Keratinocyte (primary cell): ENCODE measurements around the gene TLL1. TPM values are rescaled to one million over a fixed set of nuclear protein-coding genes. Genes with fewer than 3 reads are reported as not detected.
A peak's percentile ranks its signal among the peaks of the same experiment; 100 is the strongest.

Experiments
- DNase-seq: peaks from one replicate; pipeline ENCODE4 v3.0.0-alpha.2; 2011; ENCODE audit warnings: low read depth, missing footprints, low spot score
- FAIRE-seq: peaks from 2 replicates; lab custom pipeline; 2011; peaks lifted over from hg19 to GRCh38; lab: Jason Lieb, UNC
- H2AFZ ChIP-seq: 2 replicates; pipeline ENCODE4 v1.6.0; 2012; ENCODE audit warnings: low read length, control low read depth, inconsistent platforms; ENCODE audit not compliant: control insufficient read depth
- H3K27ac ChIP-seq: 2 replicates; pipeline ENCODE4 v1.5.1; 2011; ENCODE audit warnings: low read length; ENCODE audit not compliant: control insufficient read depth, insufficient read depth
- H3K27me3 ChIP-seq: 3 replicates; pipeline ENCODE4 v1.6.0; 2011; ENCODE audit warnings: low read length; ENCODE audit not compliant: control insufficient read depth, insufficient read depth; ENCODE audit errors: extremely low read depth
- H3K36me3 ChIP-seq, 2 experiments: 2 replicates in 1 of 2; 3 replicates in 1 of 2; pipeline ENCODE4 v1.5.1; 2011; ENCODE audit warnings: low read length in 2 of 2, mild to moderate bottlenecking in 1 of 2; ENCODE audit not compliant: control insufficient read depth in 2 of 2, insufficient read depth in 2 of 2; ENCODE audit errors: extremely low read depth in 1 of 2
- H3K4me1 ChIP-seq: 3 replicates; pipeline ENCODE4 v1.5.1; 2011; ENCODE audit warnings: low read length; ENCODE audit not compliant: control insufficient read depth, insufficient read depth; ENCODE audit errors: extremely low read depth
- H3K4me2 ChIP-seq: 3 replicates; pipeline ENCODE4 v1.6.0; 2011; ENCODE audit warnings: low read depth, low read length; ENCODE audit not compliant: control insufficient read depth, insufficient read depth; ENCODE audit errors: extremely low read depth
- H3K4me3 ChIP-seq, 3 experiments: fragments of 200-600 bp in 1 of 3; sonication (generic) in 1 of 3; 2 replicates in 2 of 3; 3 replicates in 1 of 3; pipeline ENCODE4 v1.5.1; 2011 to 2016; ENCODE audit warnings: low read length in 3 of 3, mild to moderate bottlenecking in 3 of 3, control low read depth in 2 of 3, inconsistent platforms in 1 of 3, low read depth in 1 of 3, mixed read lengths in 1 of 3, mixed run types in 1 of 3, moderate library complexity in 1 of 3; ENCODE audit not compliant: control insufficient read depth in 2 of 3, insufficient read depth in 2 of 3; ENCODE audit errors: extremely low read depth in 1 of 3
- H3K79me2 ChIP-seq: 2 replicates; pipeline ENCODE4 v1.6.0; 2012; ENCODE audit warnings: low read length; ENCODE audit not compliant: control insufficient read depth, insufficient read depth
- H3K9ac ChIP-seq: 3 replicates; pipeline ENCODE4 v1.6.0; 2011; ENCODE audit warnings: low read length; ENCODE audit not compliant: control insufficient read depth, insufficient read depth; ENCODE audit errors: extremely low read depth
- H3K9me1 ChIP-seq: 3 replicates; pipeline ENCODE4 v1.6.0; 2011; ENCODE audit warnings: low read length; ENCODE audit not compliant: control insufficient read depth, insufficient read depth; ENCODE audit errors: extremely low read depth
- H3K9me3 ChIP-seq: 2 replicates; pipeline ENCODE4 v1.5.1; 2012; ENCODE audit warnings: low read depth, low read length; ENCODE audit not compliant: control insufficient read depth
- H4K20me1 ChIP-seq: 3 replicates; pipeline ENCODE4 v1.6.0; 2011; ENCODE audit warnings: low read length; ENCODE audit not compliant: control insufficient read depth, insufficient read depth; ENCODE audit errors: extremely low read depth
- EZH2 ChIP-seq: IDR thresholded peaks from one replicate; pipeline ENCODE4 v1.6.1; 2012; ENCODE audit warnings: inconsistent platforms, mild to moderate bottlenecking, low read length, moderate library complexity
- dilution Hi-C: fragments of 300-500 bp; cut with MboI; formaldehyde crosslinking; loops from one replicate; pipeline ENCODE4 v1.7.0; 2020; ENCODE audit warnings: low sequenced_read_pairs; ENCODE audit not compliant: extremely low pct_ligation_motif_present
- polyA plus RNA-seq, 5 experiments: library from polyadenylated mRNA; depleted of rRNA in 3 of 5; stranded (reverse) in 3 of 5; stranded (forward) in 1 of 5; unstranded in 1 of 5; fragments of >200 nt; gene quantifications; 1 replicate in 1 of 5; 2 replicates in 3 of 5; 3 replicates in 1 of 5; pipeline versions ENCODE4 v1.2.1 to v1.2.3, GENCODE V29; 2011 to 2012; ENCODE audit warnings: missing spikeins in 2 of 5, low read depth in 1 of 5, low replicate concordance in 1 of 5
- TF ChIP-seq, protein P1 (sequence below), 3 experiments: IDR thresholded peaks in 1 of 3; conservative IDR thresholded peaks in 1 of 3; optimal IDR thresholded peaks in 1 of 3; 2 replicates in 2 of 3; 3 replicates in 1 of 3; pipeline versions ENCODE3 to v1.5.1; 2011; ENCODE audit warnings: low read length in 3 of 3, mild to moderate bottlenecking in 3 of 3, moderate library complexity in 2 of 3, control low read depth in 1 of 3, inconsistent platforms in 1 of 3; ENCODE audit not compliant: insufficient read depth in 2 of 3; ENCODE audit errors: extremely low read depth in 1 of 3

The TLL1 gene
- polyA plus RNA-seq, 1 donor (not counting 4 experiments of a cell fraction or from before 2014, with no cell fraction given) = 1.5 TPM

DNA sequence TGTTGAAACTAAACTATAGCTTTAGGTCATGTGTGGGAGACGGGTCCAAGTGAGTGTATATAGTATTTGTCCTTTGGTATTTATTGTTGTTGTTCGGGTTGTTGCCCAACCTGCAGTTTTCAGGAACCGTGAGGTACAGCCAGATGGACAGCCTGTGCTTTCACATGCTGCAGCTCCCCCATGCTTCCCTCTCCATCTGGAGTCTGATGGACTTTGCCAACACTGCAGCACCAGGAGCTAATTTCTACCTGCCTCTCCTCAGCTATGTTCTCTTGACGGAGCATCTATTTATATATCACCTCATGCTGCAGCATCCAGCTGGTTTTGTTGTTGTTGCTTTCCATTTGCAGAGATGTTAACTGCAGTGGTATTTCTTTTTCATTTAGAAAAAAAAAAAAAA is 80.1 kb downstream of the TLL1 start:
- Histone ChIP-seq H3K36me3 (no peaks in the 10 kb centered on the region), H3K4me2 (no peak overlapping the region), H2AFZ (no peak overlapping the region), H3K9me3 (no peaks in the 10 kb centered on the region), H4K20me1 (no peaks in the 10 kb centered on the region), H3K9ac (no peak overlapping the region), H3K9me1 (no peaks in the 10 kb centered on the region), H3K4me3 (no peak overlapping the region), H3K27ac (no peak overlapping the region), H3K4me1 (no peaks in the 10 kb centered on the region), H3K79me2 (no peaks in the 10 kb centered on the region), H3K27me3 (no peaks in the 10 kb centered on the region)
- TF ChIP-seq EZH2 = no peak
- TF ChIP-seq, protein P1, sequence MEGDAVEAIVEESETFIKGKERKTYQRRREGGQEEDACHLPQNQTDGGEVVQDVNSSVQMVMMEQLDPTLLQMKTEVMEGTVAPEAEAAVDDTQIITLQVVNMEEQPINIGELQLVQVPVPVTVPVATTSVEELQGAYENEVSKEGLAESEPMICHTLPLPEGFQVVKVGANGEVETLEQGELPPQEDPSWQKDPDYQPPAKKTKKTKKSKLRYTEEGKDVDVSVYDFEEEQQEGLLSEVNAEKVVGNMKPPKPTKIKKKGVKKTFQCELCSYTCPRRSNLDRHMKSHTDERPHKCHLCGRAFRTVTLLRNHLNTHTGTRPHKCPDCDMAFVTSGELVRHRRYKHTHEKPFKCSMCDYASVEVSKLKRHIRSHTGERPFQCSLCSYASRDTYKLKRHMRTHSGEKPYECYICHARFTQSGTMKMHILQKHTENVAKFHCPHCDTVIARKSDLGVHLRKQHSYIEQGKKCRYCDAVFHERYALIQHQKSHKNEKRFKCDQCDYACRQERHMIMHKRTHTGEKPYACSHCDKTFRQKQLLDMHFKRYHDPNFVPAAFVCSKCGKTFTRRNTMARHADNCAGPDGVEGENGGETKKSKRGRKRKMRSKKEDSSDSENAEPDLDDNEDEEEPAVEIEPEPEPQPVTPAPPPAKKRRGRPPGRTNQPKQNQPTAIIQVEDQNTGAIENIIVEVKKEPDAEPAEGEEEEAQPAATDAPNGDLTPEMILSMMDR (optimal IDR thresholded peaks at IDR 0.05 in 1 of 3, IDR thresholded peaks at IDR 0.05 in 1 of 3, conservative IDR thresholded peaks at IDR 0.05 in 1 of 3; ENCODE audit: extremely low read depth in 1 of 3, insufficient read depth in 2 of 3, low read length in 3 of 3) = no peak
- DNase-seq = no peak
- FAIRE-seq = peak; percentile 9
- dilution Hi-C loops = no loop called here

DNA sequence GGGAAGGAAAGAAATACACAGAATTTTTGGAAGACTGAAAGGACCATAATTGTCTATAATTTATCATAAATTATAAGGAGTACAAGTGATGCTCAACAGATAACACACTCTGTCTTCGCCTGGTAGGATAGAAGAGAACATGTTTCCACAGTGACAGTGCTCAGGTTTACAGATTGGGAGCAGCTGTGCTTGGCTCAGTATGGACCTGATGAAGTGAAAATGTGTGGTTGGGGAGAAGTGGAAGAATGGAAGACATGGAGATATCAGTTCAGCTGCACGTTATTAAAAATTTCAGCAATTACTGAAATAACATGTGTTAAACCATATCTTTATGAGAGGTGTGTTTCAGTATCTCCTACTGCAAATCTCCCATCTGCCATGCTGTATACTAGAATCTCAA is 90.6 kb downstream of the TLL1 start:
- H3K36me3 ChIP-seq = no peaks in the 10 kb centered on the region
- H3K9ac ChIP-seq = no peak overlapping the region
- DNase-seq (no peak), FAIRE-seq (peak; percentile 58)
- H2AFZ ChIP-seq = no peak overlapping the region
- H3K9me1 ChIP-seq = no peaks in the 10 kb centered on the region
- peaks cover 4% of the 10 kb centered on the region for H3K9me3 ChIP-seq
- H3K27me3 ChIP-seq = no peaks in the 10 kb centered on the region
- no peak overlapping the region for H3K27ac ChIP-seq
- H3K4me1 ChIP-seq = peaks cover 25% of the 10 kb centered on the region
- no peaks in the 10 kb centered on the region for H3K79me2 ChIP-seq
- no peak overlapping the region for H3K4me2 ChIP-seq
- no peaks in the 10 kb centered on the region for H4K20me1 ChIP-seq
- dilution Hi-C loops = no loop called here
- H3K4me3 ChIP-seq = no peak overlapping the region
- no peak for TF ChIP-seq EZH2
- TF ChIP-seq, protein P1 (optimal IDR thresholded peaks at IDR 0.05 in 1 of 3, IDR thresholded peaks at IDR 0.05 in 1 of 3, conservative IDR thresholded peaks at IDR 0.05 in 1 of 3; ENCODE audit: extremely low read depth in 1 of 3, insufficient read depth in 2 of 3, low read length in 3 of 3) = no peak
